ENCODE results near the gene LMNA.
"Not testable (repeated sequence)": the region's sequence is repeated elsewhere in the genome, so short reads cannot be mapped to it uniquely, and the experiment has no call there.

The LMNA gene

DNA sequence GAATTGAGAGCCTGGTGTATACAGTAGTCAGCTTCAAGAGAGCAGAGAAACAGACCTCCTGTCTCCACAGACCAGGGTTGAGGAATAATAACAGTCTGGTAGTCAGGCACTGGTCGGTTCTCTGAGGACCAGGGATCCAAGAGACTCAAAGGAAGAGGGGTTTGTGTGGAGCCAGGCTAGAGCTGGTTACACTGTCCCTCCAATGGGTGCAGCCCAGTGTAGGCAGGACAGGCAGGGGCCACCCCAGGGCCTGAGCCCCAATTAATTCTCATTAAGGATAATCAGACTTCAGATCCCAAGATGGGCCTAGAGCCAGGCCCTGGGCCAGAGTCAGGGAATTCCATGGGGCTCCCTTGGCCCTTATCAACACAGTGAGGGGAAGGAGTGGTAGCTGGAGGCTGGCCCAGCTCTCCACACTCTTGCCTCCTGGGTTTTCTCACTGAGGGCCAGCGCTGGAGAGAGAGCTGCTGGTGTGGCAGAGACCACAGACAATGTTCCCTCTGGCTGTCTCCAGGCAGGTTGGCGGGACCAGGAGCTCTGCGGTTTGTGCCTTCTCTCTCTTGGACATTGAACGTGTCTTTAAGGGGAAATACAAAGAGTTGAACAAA is 48.0 kb downstream of the LMNA start:
- no peak overlapping the region for H3K4me3 Mint-ChIP-seq
- peaks cover 86% of the 10 kb centered on the region for H3K36me3 Mint-ChIP-seq (ENCODE audit: low read depth)
- no peak for DNase-seq
- H3K4me1 Mint-ChIP-seq (ENCODE audit: low read depth): peaks cover 72% of the 10 kb centered on the region
- H3K27ac Mint-ChIP-seq: peak overlapping the region; percentile 99
- peaks cover 7% of the 10 kb centered on the region for H3K9me3 Mint-ChIP-seq
- H3K27me3 Mint-ChIP-seq: no peaks in the 10 kb centered on the region

DNA sequence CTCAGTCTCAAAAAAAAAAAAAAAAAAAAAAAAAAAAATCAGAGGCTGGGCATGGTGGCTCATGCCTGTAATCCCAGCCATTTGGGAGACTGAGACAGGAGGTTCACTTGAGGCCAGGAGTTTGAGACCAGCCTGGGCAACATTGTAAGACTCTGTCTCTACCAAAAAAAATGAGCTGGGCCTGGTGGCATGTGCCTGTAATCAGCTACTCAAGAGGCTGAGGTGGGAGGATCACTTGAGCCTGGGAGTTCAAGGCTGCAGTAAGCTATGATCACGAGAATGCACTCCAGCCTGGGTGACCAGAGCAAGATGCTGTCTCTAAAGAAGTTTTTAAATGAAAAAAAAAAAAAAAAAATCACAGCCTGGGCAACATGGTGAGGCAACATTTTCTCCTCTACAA is 49.2 kb downstream of the LMNA start:
- Mint-ChIP-seq H3K4me3 (no peak overlapping the region), H3K27ac (no peak overlapping the region), H3K36me3 (ENCODE audit: low read depth) (peaks cover 80% of the 10 kb centered on the region), H3K9me3 (peaks cover 7% of the 10 kb centered on the region), H3K4me1 (ENCODE audit: low read depth) (peaks cover 61% of the 10 kb centered on the region), H3K27me3 (no peaks in the 10 kb centered on the region)
- no peak for DNase-seq

DNA sequence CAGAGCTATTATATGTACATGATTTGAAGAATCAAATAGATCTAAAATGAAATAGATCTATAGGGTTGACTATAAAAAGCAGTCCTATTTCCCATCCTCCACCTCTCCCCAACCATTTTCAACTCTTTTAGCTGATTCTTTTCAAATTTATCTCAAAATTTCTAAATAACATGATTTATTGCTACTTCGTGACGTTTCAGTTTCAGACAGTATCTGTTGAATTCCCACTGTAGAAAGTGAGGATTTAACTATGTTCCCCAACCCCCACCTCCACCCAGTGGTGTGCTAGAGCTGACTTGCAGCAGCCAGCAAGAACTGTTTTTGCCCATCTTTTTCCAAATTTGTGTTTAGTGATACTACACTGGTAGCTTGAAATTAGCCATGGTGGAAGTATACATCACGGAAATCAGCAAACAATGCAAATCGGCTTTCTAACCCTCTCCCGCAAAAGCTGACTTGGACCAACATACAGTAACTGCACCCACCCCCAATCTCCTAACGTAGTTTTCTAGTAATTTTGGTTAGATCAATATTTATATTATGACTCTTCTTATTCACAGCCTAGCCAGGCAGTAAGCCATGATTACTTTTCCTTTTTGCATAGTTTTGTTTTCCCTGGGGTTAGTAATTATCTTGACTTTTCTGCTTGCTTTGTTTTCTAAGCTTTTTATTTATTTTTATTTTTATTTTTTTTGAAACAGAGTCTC is 49.8 kb downstream of the LMNA start:
- H3K36me3 Mint-ChIP-seq (ENCODE audit: low read depth): peaks cover 79% of the 10 kb centered on the region
- no peak overlapping the region for H3K27ac Mint-ChIP-seq
- H3K9me3 Mint-ChIP-seq: peaks cover 7% of the 10 kb centered on the region
- DNase-seq: no peak
- no peak overlapping the region for H3K4me3 Mint-ChIP-seq
- no peaks in the 10 kb centered on the region for H3K27me3 Mint-ChIP-seq
- peaks cover 55% of the 10 kb centered on the region for H3K4me1 Mint-ChIP-seq (ENCODE audit: low read depth)

DNA sequence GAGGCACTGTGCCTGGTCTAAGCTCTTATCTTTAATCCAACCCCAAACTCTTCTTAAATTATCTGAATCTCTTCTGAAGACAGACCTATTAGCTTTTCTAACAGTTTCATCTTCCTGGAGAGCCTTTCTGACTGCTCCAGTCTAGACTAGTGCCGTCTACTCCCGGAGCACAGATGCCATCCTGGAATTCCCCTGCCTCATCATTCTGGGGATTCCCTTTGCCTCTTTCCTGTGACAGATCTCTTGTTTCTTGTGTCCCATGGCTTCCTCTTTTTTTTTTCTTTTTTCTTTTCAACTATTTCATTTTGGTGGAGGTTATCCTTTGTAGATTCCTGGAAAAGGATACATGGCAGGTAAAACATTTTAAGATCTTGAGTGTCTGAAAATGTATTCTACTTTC is 50.6 kb downstream of the LMNA start:
- Mint-ChIP-seq H3K4me3 (no peak overlapping the region), H3K36me3 (ENCODE audit: low read depth) (peaks cover 71% of the 10 kb centered on the region)

DNA sequence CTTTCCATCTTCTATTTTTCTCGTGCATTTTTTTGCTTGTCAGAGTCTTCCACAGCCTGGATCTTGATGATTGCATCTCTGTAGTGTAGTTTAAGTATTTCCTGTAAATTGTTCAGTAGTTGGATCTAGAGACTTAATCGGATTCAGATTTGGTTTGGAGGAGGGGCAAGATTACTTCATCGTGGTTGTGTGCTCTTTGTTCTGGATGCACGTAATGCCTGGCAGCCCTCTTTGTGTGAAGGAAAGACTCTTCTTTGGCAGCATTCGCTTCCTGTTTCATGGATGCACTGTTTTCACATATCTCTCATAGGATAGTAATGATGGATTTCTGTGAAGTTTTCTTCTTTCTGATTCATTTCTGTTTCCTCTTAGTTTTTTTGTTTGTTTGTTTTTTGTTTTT is 53.0 kb downstream of the LMNA start:
- peak overlapping the region; percentile 16 for H3K27ac Mint-ChIP-seq
- peaks cover 7% of the 10 kb centered on the region for H3K9me3 Mint-ChIP-seq
- H3K27me3 Mint-ChIP-seq: no peaks in the 10 kb centered on the region
- H3K4me1 Mint-ChIP-seq (ENCODE audit: low read depth): peaks cover 26% of the 10 kb centered on the region
- peaks cover 59% of the 10 kb centered on the region for H3K36me3 Mint-ChIP-seq (ENCODE audit: low read depth)
- DNase-seq: no peak
- no peak overlapping the region for H3K4me3 Mint-ChIP-seq

More for the DNA sequence above, 50.6 kb downstream of the LMNA start:
- no peak for DNase-seq
- peak overlapping the region; percentile 57 for H3K27ac Mint-ChIP-seq
- H3K9me3 Mint-ChIP-seq: peaks cover 7% of the 10 kb centered on the region
- no peaks in the 10 kb centered on the region for H3K27me3 Mint-ChIP-seq
- H3K4me1 Mint-ChIP-seq (ENCODE audit: low read depth): peaks cover 47% of the 10 kb centered on the region

DNA sequence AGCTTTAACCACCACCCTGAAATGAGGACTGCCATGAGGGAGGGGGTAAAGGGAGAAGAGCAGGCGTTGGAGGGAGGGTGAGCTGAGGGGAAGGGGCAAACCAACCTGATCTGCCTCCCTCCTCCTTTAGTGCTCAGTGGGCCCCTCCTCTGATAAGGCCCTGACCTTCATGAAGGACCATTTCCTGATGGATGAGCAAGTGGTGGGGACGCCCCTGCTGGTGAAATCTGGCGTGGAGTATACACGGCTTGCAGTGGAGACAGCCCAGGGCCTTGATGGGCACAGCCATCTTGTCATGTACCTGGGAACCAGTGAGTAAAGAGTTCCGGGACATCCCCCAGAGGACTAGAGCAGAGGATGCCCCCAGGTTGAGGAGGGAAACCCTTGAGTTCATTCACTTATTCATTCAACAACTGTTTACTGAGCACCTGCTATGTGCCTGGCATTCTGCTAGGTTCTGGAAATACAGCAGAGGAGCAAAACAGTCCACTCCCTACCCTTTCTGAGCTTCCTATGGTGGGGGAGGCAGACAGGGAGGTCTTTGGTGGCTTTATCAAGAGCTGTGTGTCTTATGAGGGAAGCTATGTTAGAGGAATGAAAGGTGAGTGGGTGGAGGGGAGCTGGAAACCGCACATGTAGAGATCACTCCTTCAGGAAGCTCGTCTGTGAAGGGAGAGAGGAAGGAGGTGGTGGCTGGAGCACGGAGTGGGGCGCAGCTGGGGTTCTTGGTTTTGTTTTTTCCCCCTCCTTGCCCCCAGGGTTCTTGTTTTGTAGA is 58.4 kb downstream of the LMNA start:
- H3K9me3 Mint-ChIP-seq: no peaks in the 10 kb centered on the region
- peaks cover 60% of the 10 kb centered on the region for H3K36me3 Mint-ChIP-seq (ENCODE audit: low read depth)
- H3K4me1 Mint-ChIP-seq (ENCODE audit: low read depth): peaks cover 12% of the 10 kb centered on the region
- peaks cover 2% of the 10 kb centered on the region for H3K27me3 Mint-ChIP-seq
- H3K4me3 Mint-ChIP-seq: no peak overlapping the region
- no peak for DNase-seq
- H3K27ac Mint-ChIP-seq: peak overlapping the region; percentile 51

DNA sequence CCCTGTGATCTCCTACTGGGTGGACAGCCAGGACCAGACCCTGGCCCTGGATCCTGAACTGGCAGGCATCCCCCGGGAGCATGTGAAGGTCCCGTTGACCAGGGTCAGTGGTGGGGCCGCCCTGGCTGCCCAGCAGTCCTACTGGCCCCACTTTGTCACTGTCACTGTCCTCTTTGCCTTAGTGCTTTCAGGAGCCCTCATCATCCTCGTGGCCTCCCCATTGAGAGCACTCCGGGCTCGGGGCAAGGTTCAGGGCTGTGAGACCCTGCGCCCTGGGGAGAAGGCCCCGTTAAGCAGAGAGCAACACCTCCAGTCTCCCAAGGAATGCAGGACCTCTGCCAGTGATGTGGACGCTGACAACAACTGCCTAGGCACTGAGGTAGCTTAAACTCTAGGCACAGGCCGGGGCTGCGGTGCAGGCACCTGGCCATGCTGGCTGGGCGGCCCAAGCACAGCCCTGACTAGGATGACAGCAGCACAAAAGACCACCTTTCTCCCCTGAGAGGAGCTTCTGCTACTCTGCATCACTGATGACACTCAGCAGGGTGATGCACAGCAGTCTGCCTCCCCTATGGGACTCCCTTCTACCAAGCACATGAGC is 62.2 kb downstream of the LMNA start:
- H3K9me3 Mint-ChIP-seq: no peaks in the 10 kb centered on the region
- DNase-seq: no peak
- H3K36me3 Mint-ChIP-seq (ENCODE audit: low read depth): peaks cover 54% of the 10 kb centered on the region
- H3K27ac Mint-ChIP-seq: no peak overlapping the region
- peaks cover 2% of the 10 kb centered on the region for H3K27me3 Mint-ChIP-seq
- H3K4me3 Mint-ChIP-seq: no peak overlapping the region
- peaks cover 21% of the 10 kb centered on the region for H3K4me1 Mint-ChIP-seq (ENCODE audit: low read depth)

DNA sequence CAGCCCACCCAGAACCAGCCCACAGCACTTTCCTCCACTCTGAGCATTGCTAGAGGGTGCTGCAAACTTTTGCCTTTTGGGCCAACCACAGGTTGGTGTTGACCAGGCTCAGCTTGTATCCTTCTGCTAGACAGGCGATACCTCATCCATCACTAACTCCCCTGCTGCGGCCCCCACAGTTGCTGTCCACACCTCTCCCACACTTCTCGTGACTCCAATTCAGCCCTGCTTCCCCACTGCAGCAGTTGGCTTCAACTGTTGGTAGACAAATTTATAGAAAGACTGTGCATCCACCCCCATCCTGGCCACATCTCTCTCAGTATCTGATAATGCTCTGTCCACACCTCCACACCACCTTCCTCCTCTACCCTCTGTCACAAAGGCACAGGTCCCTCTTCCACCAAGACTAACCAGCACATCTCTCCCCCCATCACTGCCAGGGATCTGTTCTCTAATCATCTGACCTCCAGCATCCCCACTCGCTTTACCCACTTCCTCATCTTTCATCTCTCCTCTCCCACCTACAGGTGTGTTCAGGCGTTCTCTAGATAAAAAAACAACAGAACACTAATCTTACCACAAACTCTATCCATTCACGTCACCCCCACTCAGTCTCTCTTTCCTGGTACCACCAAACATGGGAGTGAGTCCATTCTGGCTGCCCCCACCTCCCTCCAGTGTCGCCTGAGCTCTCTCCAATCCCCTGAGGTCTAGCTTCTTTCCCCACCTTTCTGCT is 63.6 kb downstream of the LMNA start:
- peak overlapping the region; percentile 55 for H3K27ac Mint-ChIP-seq
- H3K27me3 Mint-ChIP-seq: peaks cover 2% of the 10 kb centered on the region
- H3K4me1 Mint-ChIP-seq (ENCODE audit: low read depth): peaks cover 17% of the 10 kb centered on the region
- DNase-seq: no peak
- peaks cover 46% of the 10 kb centered on the region for H3K36me3 Mint-ChIP-seq (ENCODE audit: low read depth)
- no peak overlapping the region for H3K4me3 Mint-ChIP-seq
- H3K9me3 Mint-ChIP-seq: no peaks in the 10 kb centered on the region

DNA sequence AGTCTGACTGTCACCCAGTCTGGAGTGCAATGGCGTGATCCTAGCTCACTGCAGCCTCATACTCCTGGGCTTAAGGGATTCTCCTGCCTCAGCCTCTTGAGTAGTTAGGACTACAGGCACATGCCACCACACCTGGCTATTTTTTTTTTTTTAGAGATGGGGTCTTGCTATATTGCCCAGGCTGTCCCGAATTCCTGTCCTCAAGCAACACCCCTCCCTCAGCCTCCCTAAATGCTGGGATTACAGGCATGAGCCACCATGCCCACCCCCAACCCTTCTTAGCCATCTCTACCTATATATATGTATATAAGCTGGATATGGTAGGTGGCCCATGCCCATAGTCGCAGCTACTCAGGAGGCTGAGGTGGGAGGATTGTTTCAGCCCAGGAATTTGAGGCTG is 66.0 kb downstream of the LMNA start:
- peaks cover 2% of the 10 kb centered on the region for H3K27me3 Mint-ChIP-seq
- H3K4me3 Mint-ChIP-seq: no peak overlapping the region
- H3K27ac Mint-ChIP-seq: no peak overlapping the region
- H3K9me3 Mint-ChIP-seq: no peaks in the 10 kb centered on the region
- peaks cover 24% of the 10 kb centered on the region for H3K36me3 Mint-ChIP-seq (ENCODE audit: low read depth)
- peaks cover 12% of the 10 kb centered on the region for H3K4me1 Mint-ChIP-seq (ENCODE audit: low read depth)
- DNase-seq: no peak

DNA sequence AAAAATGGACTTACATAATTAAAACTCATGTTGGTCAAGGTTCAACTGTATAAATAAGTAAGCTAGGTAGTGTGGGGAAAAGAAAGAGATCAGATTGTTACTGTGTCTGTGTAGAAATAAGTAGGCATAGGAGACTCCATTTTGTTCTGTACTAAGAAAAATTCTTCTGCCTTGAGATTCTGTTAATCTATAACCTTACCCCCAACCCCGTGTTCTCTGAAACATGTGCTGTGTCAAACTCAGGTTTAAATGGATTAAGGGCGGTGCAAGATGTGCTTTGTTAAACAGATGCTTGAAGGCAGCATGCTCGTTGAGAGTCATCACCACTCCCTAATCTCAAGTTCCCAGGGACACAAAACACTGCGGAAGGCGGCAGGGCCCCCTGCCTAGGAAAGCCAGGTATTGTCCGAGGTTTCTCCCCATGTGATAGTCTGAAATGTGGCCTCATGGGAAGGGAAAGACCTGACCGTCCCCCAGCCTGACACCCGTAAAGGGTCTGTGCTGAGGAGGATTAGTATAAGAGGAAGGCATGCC is 66.9 kb downstream of the LMNA start:
- Mint-ChIP-seq H3K36me3 (ENCODE audit: low read depth) (peaks cover 18% of the 10 kb centered on the region), H3K4me1 (ENCODE audit: low read depth) (peaks cover 12% of the 10 kb centered on the region)
- H3K9me3 Mint-ChIP-seq, H3K27ac Mint-ChIP-seq, DNase-seq, H3K4me3 Mint-ChIP-seq, H3K27me3 Mint-ChIP-seq: not testable (repeated sequence)

DNA sequence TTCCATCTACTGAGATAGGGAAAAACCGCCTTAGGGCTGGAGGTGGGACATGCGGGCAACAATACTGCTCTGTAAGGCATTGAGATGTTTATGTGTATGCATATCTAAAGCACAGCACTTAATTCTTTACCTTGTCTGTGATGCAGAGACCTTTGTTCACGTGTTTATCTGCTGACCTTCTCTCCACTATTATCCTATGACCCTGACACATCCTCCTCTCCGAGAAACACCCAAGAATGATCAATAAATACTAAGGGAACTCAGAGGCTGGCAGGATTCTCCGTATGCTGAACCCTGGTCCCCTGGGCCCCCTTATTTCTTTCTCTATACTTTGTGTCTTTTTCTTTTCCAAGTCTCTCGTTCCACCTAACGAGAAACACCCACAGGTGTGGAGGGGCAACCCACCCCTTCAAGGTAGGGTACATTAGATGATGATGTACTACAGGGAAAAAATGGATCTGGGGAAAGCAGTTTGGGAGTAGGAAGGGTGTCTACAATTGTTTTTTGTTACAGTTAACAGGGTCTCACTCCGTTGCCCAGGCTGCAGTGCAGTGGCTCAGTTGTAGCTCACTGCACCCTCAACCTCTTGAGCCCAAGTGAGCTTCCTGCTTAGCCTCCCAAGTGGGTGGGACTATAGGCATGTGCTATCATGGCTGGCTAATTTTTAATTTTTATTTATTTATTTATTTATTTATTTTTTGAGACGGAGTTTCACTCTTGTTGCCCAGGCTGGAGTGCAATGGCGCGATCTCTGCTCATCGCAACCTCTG is 67.7 kb downstream of the LMNA start:
- H3K27me3 Mint-ChIP-seq, H3K27ac Mint-ChIP-seq, H3K9me3 Mint-ChIP-seq, DNase-seq, H3K4me3 Mint-ChIP-seq: not testable (repeated sequence)
- Mint-ChIP-seq H3K36me3 (ENCODE audit: low read depth) (peaks cover 10% of the 10 kb centered on the region), H3K4me1 (ENCODE audit: low read depth) (peaks cover 11% of the 10 kb centered on the region)

DNA sequence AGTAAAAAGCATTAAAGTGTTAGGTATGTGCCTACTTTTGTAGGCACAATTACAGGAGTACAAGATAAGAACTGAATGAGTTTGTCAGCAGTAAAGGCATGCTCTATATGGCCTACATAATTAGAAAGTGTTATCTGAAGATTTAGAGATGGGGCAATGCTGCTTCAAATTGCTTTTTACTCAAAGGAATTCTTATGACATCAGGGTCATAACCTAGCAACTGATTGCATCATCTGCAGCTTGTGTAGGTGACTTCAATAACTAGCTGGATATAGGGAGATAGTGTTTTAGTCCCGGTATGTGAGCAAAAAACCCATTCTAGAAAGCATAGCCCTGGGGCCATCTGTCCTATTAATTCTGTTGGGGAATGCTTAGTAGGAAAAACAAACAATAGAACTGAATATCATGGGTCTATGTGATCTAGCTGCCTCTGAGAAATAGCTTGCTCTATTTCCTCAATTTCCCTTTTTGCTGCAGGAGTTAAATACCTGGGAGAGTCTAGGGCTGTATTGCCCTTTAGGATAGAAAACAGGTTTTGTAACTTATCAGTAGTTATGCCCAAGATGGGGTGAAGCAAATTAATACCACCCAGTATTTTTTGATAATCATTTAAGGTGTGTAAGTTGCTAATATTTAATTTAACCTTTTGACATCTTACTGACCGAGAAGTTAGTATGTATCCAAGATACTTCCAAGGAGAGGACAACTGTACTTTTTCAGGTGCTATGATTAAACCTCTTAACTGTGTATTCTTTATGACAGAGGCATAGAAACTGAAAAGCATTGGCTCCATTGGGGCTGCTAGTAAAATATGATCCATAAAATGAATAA is 72.1 kb downstream of the LMNA start:
- not testable (repeated sequence) for H3K9me3 Mint-ChIP-seq; DNase-seq; H3K36me3 Mint-ChIP-seq (ENCODE audit: low read depth); H3K27ac Mint-ChIP-seq; H3K4me1 Mint-ChIP-seq (ENCODE audit: low read depth); H3K27me3 Mint-ChIP-seq; H3K4me3 Mint-ChIP-seq

All from activated T-cell treated with anti-CD3 and anti-CD28 coated beads, Interleukin-2, amount 50 U/mL, for 24 hours (primary cell).